ENCODE measurements around the gene P2RY6.

P2RY6 gene

DNA sequence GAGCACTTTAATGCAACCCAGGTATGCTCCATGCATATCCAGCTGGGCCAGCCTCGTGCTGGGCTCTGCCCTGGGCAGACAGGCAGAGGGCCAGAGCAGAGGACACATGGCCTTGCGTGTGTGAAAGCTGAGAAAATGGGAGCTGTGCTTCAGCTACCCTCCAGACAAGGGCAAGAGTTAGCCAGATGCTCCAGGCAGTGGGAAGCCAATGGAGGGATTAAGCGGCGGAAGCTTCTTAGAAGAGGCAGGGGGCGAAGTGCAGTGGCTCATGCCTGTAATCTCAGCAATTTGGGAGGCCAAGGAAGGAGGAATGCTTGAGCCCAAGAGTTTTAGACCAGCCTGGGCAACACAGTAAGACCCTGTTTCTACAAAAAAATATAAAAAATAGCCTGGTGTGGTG lies 26.1 kb downstream of the P2RY6 start:
- TF ChIP-seq GATA2 (IDR thresholded peaks at IDR 0.05; ENCODE audit: low read depth, low read length), result no peak
- no peak for TF ChIP-seq GATA3 (IDR thresholded peaks at IDR 0.05; ENCODE audit: low read depth, low read length)

DNA sequence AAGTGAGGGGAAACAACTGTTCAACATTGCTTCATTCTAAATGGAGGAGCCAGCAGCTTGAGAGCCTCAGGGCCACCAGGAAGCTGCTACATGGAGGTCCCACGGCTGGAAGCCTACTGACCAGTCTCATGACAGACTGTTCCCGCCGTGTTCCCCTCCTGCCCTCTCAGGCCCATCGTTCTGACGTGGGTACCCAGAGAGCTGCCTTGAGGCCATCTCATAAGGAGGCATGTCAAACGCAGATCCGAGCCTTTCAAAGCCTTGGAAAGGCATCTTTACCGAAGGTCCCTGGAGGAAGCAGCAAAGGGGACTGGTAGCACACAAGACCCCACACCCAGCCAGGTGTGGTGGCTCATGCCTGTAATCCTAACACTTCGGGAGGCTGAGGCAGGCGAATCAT lies 27.6 kb downstream of the P2RY6 start:
- TF ChIP-seq GATA2 (IDR thresholded peaks at IDR 0.05; ENCODE audit: low read depth, low read length) (no peak), GATA3 (IDR thresholded peaks at IDR 0.05; ENCODE audit: low read depth, low read length) (no peak)

DNA sequence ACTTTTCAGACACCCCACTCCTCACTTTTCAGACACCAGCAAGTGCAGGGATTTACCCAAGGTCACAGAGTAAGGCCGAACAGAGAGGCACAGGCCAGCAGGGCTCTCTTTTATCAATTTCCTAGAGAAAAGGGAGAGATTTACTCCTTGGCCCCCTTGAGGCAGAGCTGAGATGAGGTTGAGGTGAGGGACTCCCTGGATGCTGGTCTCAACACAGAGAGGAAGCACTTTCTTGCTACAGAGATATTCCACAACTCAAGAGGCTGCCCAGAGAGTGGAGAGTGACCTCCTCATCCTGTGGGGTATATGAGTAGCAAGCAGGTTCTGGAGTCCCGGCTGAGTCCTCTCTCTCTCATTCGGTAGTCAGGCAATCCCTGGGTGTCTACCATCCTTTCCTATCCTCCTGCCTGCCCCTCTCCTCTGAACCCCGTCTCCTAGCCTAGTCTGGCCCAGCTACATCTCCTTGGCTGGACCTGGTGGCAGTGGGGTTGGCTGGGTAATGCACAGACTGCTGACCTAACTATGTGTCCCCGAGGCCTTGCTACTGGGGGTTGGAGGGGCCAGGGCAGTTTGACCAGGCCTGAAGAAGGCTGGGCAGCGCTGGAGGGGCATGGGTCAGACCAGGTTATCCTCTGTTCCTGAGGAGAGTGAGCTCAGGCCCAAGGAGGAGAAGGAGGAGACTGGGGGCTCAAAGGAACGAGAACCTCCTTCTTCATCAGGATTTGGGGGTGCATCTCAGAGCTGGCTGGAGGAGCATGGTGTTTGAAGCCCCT lies 34.1 kb downstream of the P2RY6 start:
- TF ChIP-seq GATA3 (IDR thresholded peaks at IDR 0.05; ENCODE audit: low read depth, low read length) (no peak), GATA2 (IDR thresholded peaks at IDR 0.05; ENCODE audit: low read depth, low read length) (no peak)

DNA sequence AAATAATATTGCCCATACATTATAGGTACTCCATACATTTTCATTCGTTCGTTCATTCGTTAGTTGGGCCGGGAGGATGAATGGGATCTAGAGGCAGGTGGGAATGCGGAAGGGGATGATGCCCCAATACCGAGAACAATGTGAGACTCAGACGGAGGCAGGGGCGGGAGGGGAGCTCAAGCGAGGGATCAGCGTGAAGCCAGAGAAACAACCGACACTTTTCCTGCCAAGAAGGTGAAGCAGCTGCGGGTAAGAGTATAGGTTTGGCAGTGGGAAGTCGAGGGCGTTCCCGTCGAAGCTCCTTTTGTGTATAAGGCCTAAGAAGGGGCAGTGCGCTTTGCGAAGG lies 34.8 kb downstream of the P2RY6 start:
- TF ChIP-seq GATA2 (IDR thresholded peaks at IDR 0.05; ENCODE audit: low read depth, low read length) (no peak), GATA3 (IDR thresholded peaks at IDR 0.05; ENCODE audit: low read depth, low read length) (no peak)

DNA sequence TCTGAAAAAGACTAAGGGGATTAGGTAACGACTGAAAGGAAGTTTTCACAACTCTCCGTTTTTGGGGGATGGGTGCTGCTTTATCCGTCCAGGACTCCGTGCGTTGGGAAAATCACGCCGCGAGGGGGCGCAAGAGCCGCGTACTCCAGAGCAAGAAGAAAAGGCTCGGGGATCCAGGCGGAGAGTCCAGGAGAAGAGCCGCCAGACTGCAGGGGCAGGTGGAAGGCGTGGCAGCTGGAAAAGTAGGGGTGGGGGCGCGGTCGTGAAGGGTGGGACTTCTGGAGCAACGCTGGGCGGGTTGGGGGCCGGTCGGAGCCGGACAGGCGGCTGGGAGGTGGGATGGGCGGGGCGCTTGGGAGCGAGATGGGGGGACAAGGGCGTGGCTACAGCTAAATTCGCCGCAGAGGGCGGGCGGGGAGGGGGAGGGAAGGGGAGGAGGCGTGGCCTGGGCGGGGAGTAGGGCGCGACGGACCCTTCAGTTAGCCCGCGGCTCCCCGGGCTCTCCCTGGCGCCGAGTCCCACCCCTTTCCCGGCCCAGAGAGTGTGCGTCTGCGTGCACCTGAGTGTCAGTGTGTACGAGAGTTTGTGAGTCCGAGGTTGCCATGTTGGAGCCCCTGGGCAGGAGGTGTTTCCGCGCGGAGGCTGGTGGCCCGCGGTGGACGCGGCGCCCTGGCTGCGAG lies 35.3 kb downstream of the P2RY6 start:
- TF ChIP-seq GATA2 (IDR thresholded peaks at IDR 0.05; ENCODE audit: low read depth, low read length) (no peak), GATA3 (IDR thresholded peaks at IDR 0.05; ENCODE audit: low read depth, low read length) (no peak)

DNA sequence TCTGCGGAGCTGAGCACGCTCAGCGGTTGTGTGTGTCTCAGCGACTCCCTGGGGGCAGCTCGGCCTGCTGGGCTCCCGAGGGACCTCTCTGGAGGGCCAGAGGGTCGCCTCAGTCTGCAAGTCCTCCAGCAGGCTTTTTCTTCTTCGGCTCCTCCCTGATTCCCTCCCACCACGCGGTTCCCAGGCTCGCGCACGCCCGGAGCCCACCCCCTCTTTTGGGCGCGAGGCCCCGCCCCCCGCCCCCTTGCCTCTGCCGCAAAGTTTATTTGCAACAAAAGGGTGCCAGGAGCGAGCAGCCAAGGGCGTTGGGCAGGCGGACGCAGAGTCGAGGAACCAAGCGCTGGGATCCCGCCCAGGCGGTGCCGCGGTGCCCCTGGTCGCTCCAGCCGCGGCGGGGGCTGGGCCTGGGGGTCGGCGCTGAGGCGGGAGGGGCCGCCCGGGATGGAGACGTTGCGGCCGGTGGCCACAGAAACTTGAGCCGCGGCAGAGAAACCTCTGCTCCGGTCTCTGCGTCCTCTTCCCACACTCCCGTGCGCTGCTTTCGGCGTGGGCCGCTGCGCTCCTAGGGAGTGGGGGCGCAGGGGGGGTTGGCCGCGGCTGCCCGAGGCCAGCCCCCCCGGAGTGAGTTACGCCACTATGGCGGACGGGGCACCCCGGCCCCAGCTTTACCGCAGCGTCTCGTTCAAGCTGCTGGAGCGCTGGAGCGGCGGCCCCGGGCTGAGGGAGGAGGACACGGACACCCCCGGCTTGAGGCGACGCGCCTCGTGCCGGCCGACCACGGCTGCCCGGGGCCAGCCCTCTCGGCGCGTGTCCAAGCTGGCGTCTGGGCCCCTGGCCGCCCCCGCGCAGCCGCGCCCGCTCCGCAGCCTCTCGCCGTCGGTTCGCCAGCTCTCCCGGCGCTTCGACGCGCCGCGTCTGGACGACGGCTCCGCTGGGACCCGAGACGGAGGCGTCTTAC lies 36.1 kb downstream of the P2RY6 start, which contains the start of gene ARHGEF17:
TSS of gene ARHGEF17 (plus strand) at position 274 of the 958 bp plus-strand sequence. CDS start at position 637, 363 bp downstream.
- TF ChIP-seq GATA2 (IDR thresholded peaks at IDR 0.05; ENCODE audit: low read depth, low read length) (no peak), GATA3 (IDR thresholded peaks at IDR 0.05; ENCODE audit: low read depth, low read length) (no peak)

DNA sequence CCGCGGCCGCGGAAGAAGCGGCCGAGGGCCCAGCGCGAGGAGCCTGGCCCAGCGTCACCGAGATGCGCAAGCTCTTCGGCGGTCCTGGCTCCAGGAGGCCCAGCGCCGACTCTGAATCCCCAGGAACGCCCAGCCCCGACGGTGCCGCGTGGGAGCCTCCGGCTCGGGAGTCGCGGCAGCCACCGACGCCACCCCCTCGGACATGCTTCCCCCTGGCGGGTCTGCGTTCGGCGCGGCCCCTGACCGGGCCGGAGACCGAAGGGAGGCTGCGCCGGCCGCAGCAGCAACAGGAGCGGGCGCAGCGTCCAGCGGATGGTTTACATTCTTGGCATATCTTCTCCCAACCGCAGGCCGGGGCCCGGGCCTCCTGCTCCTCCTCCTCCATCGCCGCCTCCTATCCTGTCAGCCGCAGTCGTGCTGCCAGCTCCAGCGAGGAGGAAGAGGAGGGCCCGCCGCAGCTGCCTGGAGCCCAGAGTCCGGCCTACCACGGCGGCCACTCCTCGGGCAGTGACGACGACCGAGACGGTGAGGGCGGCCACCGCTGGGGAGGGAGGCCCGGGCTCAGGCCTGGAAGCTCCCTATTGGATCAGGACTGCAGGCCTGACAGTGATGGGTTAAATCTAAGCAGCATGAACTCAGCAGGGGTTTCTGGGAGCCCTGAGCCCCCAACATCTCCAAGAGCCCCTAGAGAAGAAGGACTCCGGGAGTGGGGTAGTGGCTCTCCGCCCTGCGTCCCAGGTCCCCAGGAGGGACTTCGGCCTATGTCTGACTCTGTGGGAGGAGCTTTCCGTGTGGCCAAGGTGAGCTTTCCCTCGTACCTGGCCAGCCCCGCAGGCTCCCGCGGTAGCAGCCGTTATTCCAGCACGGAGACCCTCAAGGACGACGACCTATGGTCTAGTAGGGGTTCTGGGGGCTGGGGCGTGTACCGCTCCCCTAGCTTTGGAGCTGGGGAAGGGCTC lies 37.1 kb downstream of the P2RY6 start:
- TF ChIP-seq GATA3 (IDR thresholded peaks at IDR 0.05; ENCODE audit: low read depth, low read length) (no peak), GATA2 (IDR thresholded peaks at IDR 0.05; ENCODE audit: low read depth, low read length) (no peak)

DNA sequence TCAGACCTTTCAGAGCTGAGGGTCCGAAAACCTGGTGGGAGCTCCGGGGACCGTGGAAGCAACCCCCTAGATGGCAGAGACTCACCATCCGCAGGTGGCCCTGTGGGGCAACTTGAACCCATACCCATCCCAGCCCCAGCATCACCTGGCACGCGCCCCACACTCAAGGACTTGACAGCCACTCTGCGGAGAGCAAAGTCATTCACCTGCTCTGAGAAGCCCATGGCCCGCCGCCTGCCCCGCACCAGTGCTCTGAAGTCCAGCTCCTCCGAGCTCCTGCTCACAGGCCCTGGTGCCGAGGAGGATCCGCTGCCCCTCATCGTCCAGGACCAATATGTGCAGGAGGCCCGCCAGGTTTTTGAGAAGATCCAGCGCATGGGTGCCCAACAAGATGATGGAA lies 37.9 kb downstream of the P2RY6 start:
- TF ChIP-seq GATA2 (IDR thresholded peaks at IDR 0.05; ENCODE audit: low read depth, low read length), result no peak
- TF ChIP-seq GATA3 (IDR thresholded peaks at IDR 0.05; ENCODE audit: low read depth, low read length), result no peak

DNA sequence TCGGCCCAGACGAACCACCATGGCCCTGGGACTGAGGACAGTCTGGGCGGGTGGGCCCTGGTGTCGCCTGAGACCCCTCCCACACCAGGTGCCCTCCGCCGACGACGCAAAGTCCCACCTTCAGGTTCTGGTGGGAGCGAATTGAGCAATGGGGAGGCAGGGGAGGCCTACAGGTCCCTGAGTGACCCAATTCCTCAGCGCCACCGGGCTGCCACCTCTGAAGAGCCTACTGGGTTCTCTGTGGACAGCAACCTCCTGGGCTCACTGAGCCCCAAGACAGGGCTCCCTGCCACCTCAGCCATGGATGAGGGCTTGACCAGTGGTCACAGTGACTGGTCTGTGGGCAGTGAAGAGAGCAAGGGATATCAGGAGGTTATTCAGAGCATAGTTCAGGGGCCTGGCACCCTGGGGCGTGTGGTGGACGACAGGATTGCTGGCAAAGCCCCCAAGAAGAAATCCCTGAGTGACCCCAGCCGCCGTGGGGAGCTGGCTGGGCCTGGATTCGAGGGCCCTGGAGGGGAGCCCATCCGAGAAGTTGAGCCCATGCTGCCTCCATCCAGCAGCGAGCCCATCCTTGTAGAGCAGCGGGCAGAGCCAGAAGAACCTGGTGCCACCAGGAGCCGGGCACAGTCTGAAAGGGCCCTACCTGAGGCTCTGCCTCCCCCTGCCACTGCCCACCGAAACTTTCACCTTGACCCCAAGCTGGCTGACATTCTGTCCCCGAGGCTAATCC lies 38.7 kb downstream of the P2RY6 start:
- TF ChIP-seq GATA3 (IDR thresholded peaks at IDR 0.05; ENCODE audit: low read depth, low read length), result no peak
- TF ChIP-seq GATA2 (IDR thresholded peaks at IDR 0.05; ENCODE audit: low read depth, low read length), result no peak

DNA sequence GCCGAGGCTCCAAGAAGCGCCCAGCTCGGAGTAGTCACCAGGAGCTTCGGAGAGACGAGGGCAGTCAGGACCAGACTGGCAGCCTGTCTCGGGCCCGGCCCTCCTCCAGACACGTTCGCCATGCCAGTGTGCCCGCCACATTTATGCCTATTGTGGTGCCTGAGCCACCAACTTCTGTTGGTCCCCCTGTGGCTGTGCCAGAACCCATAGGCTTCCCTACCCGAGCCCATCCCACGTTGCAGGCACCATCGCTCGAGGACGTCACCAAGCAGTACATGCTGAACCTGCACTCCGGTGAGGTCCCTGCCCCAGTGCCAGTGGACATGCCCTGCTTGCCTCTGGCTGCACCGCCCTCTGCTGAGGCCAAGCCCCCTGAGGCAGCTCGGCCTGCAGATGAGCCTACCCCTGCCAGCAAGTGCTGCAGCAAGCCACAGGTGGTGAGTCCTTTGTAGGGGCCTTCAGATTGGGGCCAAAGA lies 39.3 kb downstream of the P2RY6 start:
- TF ChIP-seq GATA3 (IDR thresholded peaks at IDR 0.05; ENCODE audit: low read depth, low read length) (no peak), GATA2 (IDR thresholded peaks at IDR 0.05; ENCODE audit: low read depth, low read length) (no peak)

DNA sequence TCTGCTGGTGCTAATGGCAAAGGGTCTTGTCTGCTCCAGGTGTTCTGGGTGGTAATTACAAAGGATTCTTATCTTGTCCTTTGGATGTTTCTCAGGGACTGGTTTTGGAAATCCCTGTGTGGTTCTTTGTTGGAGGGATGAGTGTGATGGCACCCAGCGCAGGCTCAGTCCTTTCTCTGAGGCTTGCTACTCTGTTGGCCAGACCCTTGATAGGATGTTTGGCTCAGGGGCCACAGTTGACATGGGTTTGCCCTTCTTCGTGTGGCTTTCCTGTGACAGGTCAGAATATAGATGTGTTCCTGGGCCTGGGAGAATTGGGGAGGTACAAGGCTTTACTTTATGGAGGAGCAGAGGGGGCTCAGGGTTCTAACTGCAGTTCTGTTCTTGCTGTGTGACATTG lies 39.9 kb downstream of the P2RY6 start:
- TF ChIP-seq GATA3 (IDR thresholded peaks at IDR 0.05; ENCODE audit: low read depth, low read length) (no peak), GATA2 (IDR thresholded peaks at IDR 0.05; ENCODE audit: low read depth, low read length) (no peak)

DNA sequence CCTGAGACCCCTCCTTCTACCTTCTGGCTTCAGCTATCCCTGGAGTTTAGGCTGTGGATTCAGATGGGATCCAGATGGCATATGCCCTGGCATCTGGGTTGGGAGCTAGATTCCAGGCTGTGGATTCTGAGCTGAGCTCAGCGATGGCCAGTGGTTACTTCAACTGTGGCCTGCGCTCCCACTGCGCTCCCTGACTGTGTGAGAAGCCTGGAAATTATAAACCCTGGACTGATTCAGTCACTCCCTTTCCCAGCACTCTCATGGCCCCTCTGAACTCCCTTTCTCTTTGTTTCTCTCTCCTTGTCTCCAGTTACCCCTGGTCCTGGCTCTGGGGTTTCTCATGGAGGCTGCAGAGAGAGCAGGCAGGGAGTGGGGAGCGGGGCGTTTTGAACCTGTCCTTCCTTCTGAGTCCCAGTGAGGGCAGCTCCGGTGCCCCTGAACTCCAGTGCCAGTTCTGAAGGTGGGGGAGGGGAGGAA lies 40.8 kb downstream of the P2RY6 start:
- TF ChIP-seq GATA2 (IDR thresholded peaks at IDR 0.05; ENCODE audit: low read depth, low read length), result no peak
- TF ChIP-seq GATA3 (IDR thresholded peaks at IDR 0.05; ENCODE audit: low read depth, low read length), result no peak

Data from SH-SY5Y (cell line).